ENCODE results near the gene HSBP1L1. TPM values are rescaled to one million over a fixed set of nuclear protein-coding genes. Genes with fewer than 3 reads are reported as not detected.

HSBP1L1 gene
- total RNA-seq, 1 experiment from 2014 or later, result 41.4 TPM

DNA sequence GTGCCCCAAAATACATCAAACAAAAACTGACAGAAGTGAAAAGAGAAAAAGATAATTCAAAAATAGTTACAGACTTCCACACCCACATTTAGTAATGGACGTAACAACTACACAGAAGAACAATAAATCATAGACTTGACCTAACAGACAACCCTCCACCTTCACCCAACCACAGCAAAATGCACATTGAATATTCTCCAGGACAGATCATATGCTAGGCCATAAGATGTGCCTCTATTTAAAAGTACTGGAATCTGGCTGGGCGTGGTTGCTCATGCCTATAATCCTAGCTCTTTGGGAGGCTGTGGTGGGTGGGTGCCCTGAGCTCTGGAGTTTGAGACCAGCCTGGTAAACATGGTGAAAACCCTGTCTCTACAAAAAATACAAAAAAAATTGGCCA, 33.0 kb upstream of the HSBP1L1 start:
- H3K79me2 ChIP-seq (ENCODE audit: insufficient read depth, low read length), result peaks cover 95% of the 10 kb centered on the region
- DNase-seq (ENCODE audit: low read depth, low spot score) (no peak), ATAC-seq (no peak)
- H3K27me3 ChIP-seq (ENCODE audit: insufficient read depth, low read length), result no peaks in the 10 kb centered on the region
- no peak overlapping the region for H3K9ac ChIP-seq (ENCODE audit: low read length)
- no peak for TF ChIP-seq CEBPB (IDR thresholded peaks at IDR 0.05; ENCODE audit: low read depth)
- no peak for TF ChIP-seq TCF7L2 (IDR thresholded peaks at IDR 0.05; ENCODE audit: borderline replicate concordance, extremely low read depth, insufficient read depth, insufficient read length)
- TF ChIP-seq, protein P1, sequence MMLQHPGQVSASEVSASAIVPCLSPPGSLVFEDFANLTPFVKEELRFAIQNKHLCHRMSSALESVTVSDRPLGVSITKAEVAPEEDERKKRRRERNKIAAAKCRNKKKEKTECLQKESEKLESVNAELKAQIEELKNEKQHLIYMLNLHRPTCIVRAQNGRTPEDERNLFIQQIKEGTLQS (IDR thresholded peaks at IDR 0.05), result no peak
- TF ChIP-seq ZBTB33 (IDR thresholded peaks at IDR 0.05; ENCODE audit: extremely low read depth, insufficient replicate concordance, low read length), result no peak
- no peak for TF ChIP-seq CTCF (IDR thresholded peaks at IDR 0.05 in 2 of 3, conservative IDR thresholded peaks at IDR 0.05 in 1 of 3; ENCODE audit: borderline replicate concordance in 1 of 3, insufficient read depth in 1 of 3, low read depth in 2 of 3, low read length in 2 of 3)
- no peak for TF ChIP-seq REST (IDR thresholded peaks at IDR 0.05; ENCODE audit: low read depth)
- TF ChIP-seq MAX (IDR thresholded peaks at IDR 0.05), result no peak
- no peak for TF ChIP-seq SRF (IDR thresholded peaks at IDR 0.05; ENCODE audit: low read depth)
- TF ChIP-seq SP1 (IDR thresholded peaks at IDR 0.05; ENCODE audit: low read depth), result no peak
- TF ChIP-seq ELF1 (IDR thresholded peaks at IDR 0.05; ENCODE audit: borderline replicate concordance, low read depth), result no peak
- no peak for TF ChIP-seq ZNF274 (IDR thresholded peaks at IDR 0.05; ENCODE audit: low read depth, low read length)
- TF ChIP-seq JUND (IDR thresholded peaks at IDR 0.05), result no peak
- no peak for TF ChIP-seq FOSL1 (IDR thresholded peaks at IDR 0.05; ENCODE audit: low read depth)
- TF ChIP-seq ZFX (IDR thresholded peaks at IDR 0.05), result no peak
- TF ChIP-seq EZH2phosphoT487 (IDR thresholded peaks at IDR 0.05; ENCODE audit: borderline replicate concordance), result no peak
- BruUV-seq (replicated peaks), result no TSS peak
- no peak overlapping the region for H3K4me2 ChIP-seq (ENCODE audit: low read length)
- no peaks in the 10 kb centered on the region for H4K20me1 ChIP-seq (ENCODE audit: insufficient read depth)
- H3K4me3 ChIP-seq (replicated peaks in 1 of 2; ENCODE audit: low read depth in 1 of 2, low read length in 2 of 2), result no peak overlapping the region
- ChIA-PET RAD21 (ENCODE audit: low non-redundant PET in 1 of 2, low total read pairs in 2 of 2, uncharacterized antibody in 2 of 2, unreplicated experiment in 2 of 2) (no interaction called here), POLR2A (no interaction called here), CTCF (no interaction called here)
- H2AFZ ChIP-seq (ENCODE audit: low read depth, low read length, poor library complexity, severe bottlenecking), result no peak overlapping the region
- no peaks in the 10 kb centered on the region for H3K4me1 ChIP-seq (ENCODE audit: control insufficient read depth in 1 of 2, insufficient read depth in 2 of 2, low read length in 2 of 2)
- H3K9me3 ChIP-seq (ENCODE audit: control insufficient read depth in 1 of 2, insufficient read depth in 1 of 2, low read depth in 1 of 2, low read length in 2 of 2), result peaks cover 35 to 36% of the 10 kb centered on the region in 2 experiments; a peak in 3 of 4 replicates
- peaks cover 5 to 37% of the 10 kb centered on the region in 2 experiments for H3K36me3 ChIP-seq (ENCODE audit: control insufficient read depth in 1 of 2, insufficient read depth in 2 of 2, low read length in 2 of 2)
- no peaks in the 10 kb centered on the region for H3K9me2 ChIP-seq (ENCODE audit: insufficient read depth)
- intact Hi-C loops (cut with micrococcal nuclease), result no loop called here
- no peak overlapping the region for H3K27ac ChIP-seq (ENCODE audit: low read depth, low read length)
